ENCODE measurements around the gene CPLANE2. TPM values are rescaled to one million over a fixed set of nuclear protein-coding genes. Genes with fewer than 3 reads are reported as not detected.

CPLANE2 gene
- total RNA-seq, 1 experiment from 2014 or later, result 6.3 TPM

- Histone ChIP-seq H4K5ac (ENCODE audit: insufficient read length, low read depth, low read length) (no peak overlapping the region), H2AFZ (ENCODE audit: low read length) (no peak overlapping the region), H2BK5ac (ENCODE audit: insufficient read length, low read length) (no peak overlapping the region), H3T11ph (ENCODE audit: low read length) (no peak overlapping the region), H4K20me1 (ENCODE audit: control insufficient read depth, insufficient read depth, insufficient read length) (no peaks in the 10 kb centered on the region), H3K56ac (ENCODE audit: insufficient read length, low read depth, low read length) (no peak overlapping the region), H3K18ac (ENCODE audit: insufficient read length, low read depth, low read length) (no peak overlapping the region), H4K91ac (ENCODE audit: insufficient read length, low read depth, low read length) (no peak overlapping the region), H3K4me2 (ENCODE audit: insufficient read depth, insufficient read length, low read length) (no peak overlapping the region), H3K23ac (ENCODE audit: insufficient read length, low read depth, low read length) (no peak overlapping the region), H3K79me1 (ENCODE audit: insufficient read depth, low read depth, low read length, poor library complexity, severe bottlenecking) (no peaks in the 10 kb centered on the region), H3K14ac (ENCODE audit: insufficient read depth, low read length) (no peak overlapping the region), H3K9me3 (ENCODE audit: control insufficient read depth, low read depth, low read length) (no peaks in the 10 kb centered on the region), H2BK20ac (ENCODE audit: low read depth, low read length, poor library complexity, severe bottlenecking) (no peak overlapping the region), H3K79me2 (ENCODE audit: insufficient read depth, low read length) (no peaks in the 10 kb centered on the region; the same call in 1 of the 2 replicates), H2BK12ac (ENCODE audit: insufficient read length, low read depth, low read length) (no peak overlapping the region), H3K4ac (ENCODE audit: low read depth, low read length) (no peak overlapping the region), H3K27me3 (ENCODE audit: insufficient read depth, low read length) (no peaks in the 10 kb centered on the region), H2BK15ac (ENCODE audit: low read depth, low read length) (no peak overlapping the region), H4K8ac (replicated peaks; ENCODE audit: insufficient read length, low read depth, low read length) (no peak overlapping the region), H2AK5ac (ENCODE audit: insufficient read length, low read length) (no peak overlapping the region), H3K23me2 (ENCODE audit: insufficient read length, low read depth, low read length, poor library complexity, severe bottlenecking) (peaks cover 10% of the 10 kb centered on the region), H3K27ac (ENCODE audit: insufficient read length, low read depth, low read length) (no peak overlapping the region), H3K4me1 (ENCODE audit: insufficient read depth, low read length) (no peaks in the 10 kb centered on the region), H2BK120ac (ENCODE audit: low read depth, low read length, poor library complexity, severe bottlenecking) (no peak overlapping the region), H3K9ac (ENCODE audit: extremely low read depth, insufficient read length, low read length) (no peak overlapping the region)
- DNase-seq, result no peak
- 0 out of 3 replicates have a peak, but pooled peaks have one; percentile 6 for TF ChIP-seq CTCF (conservative IDR thresholded peaks at IDR 0.05)
- Mint-ChIP-seq H3K36me3 (ENCODE audit: insufficient read depth in 1 of 3, low read depth in 3 of 3) (peaks cover 9 to 36% (median 19%) of the 10 kb centered on the region in 3 experiments; a peak in 6 of 7 replicates), H3K9me3 (no peaks in the 10 kb centered on the region), H3K27me3 (ENCODE audit: low read depth) (no peaks in the 10 kb centered on the region), H3K4me1 (peaks cover 13 to 26% of the 10 kb centered on the region in 2 experiments), H3K4me3 (peak overlapping the region in 1 of 2 experiments; percentile 17; a peak in 1 of 5 replicates), H3K27ac (no peak overlapping the region)
- WGBS (ENCODE audit: extremely low coverage, insufficient read length, low lambda C conversion rate), result no CpG with 5 or more reads among the region's 11 CpGs
Measured at GRCh38 chr1:16205334-16205671, 31.7 kb downstream of the CPLANE2 start.

Measured in H9 (cell line).